Myocyte (in vitro differentiated cells): Measurements from ENCODE around the gene PRDM5. TPM values are rescaled to one million over a fixed set of nuclear protein-coding genes. Genes with fewer than 3 reads are reported as not detected.
"Not testable (repeated sequence)": the region's sequence is repeated elsewhere in the genome, so short reads cannot be mapped to it uniquely, and the experiment has no call there.

ENCODE experiments used
- DNase-seq: peaks from one replicate; pipeline ENCODE4 v3.0.0-alpha.2; 2012; ENCODE audit warnings: low read depth
- total RNA-seq: library from RNA; depleted of rRNA; stranded (reverse); fragments of >200 nt; gene quantifications from 2 replicates; pipeline ENCODE4 v1.2.3, GENCODE V29; 2014

Gene PRDM5
- total RNA-seq, 1 donor from 2014 or later = 12.3 TPM

GRCh38 chr4:120664851-120665250 is 257.7 kb downstream of the PRDM5 start:
- DNase-seq = no peak

GRCh38 chr4:120659616-120660170 is 262.8 kb downstream of the PRDM5 start:
- no peak for DNase-seq

- no peak for DNase-seq
Observed at GRCh38 chr4:120658772-120659171, 263.8 kb downstream of the PRDM5 start.

GRCh38 chr4:120653804-120654573 is 268.5 kb downstream of the PRDM5 start:
- DNase-seq = no peak

- DNase-seq = not testable (repeated sequence)
Observed at GRCh38 chr4:120648336-120648735, 274.2 kb downstream of the PRDM5 start.

Other genes with a start within 250 kb of the PRDM5 start
- gene NDNF, start 149.8 kb upstream of the PRDM5 start, total RNA-seq = not detected in 2 replicates
- gene TNIP3, start 241.6 kb upstream of the PRDM5 start, total RNA-seq = not detected in 2 replicates